HepG2 (cell line): ENCODE results near the gene FRMD4B. TPM values are rescaled to one million over a fixed set of nuclear protein-coding genes. Genes with fewer than 3 reads are reported as not detected.

Experiments used
- ESRRA ChIP-seq: sonication (generic); formaldehyde crosslinking; IDR thresholded peaks from 2 replicates; pipeline ENCODE4 v1.5.1; 2020; ENCODE audit warnings: mild to moderate bottlenecking, low read depth, missing genetic modification reagents
- KDM5A ChIP-seq: fragments of 200-600 bp; sonication (generic); IDR thresholded peaks from 2 replicates; pipeline ENCODE4 v1.7.0; 2018; ENCODE audit warnings: antibody characterized with exemption, mild to moderate bottlenecking, low read length, borderline replicate concordance
- KLF9 ChIP-seq: IDR thresholded peaks from 2 replicates; pipeline ENCODE4 v1.6.1; 2016; ENCODE audit warnings: low read depth
- NFRKB ChIP-seq: fragments of 450-650 bp; IDR thresholded peaks from 2 replicates; pipeline ENCODE4 v1.6.1; 2017
- PAXIP1 ChIP-seq: sonication (generic); formaldehyde crosslinking; conservative IDR thresholded peaks from 2 replicates; pipeline ENCODE4 v1.4.0; 2020; ENCODE audit warnings: mild to moderate bottlenecking, missing genetic modification reagents, moderate library complexity
- SP2 ChIP-seq: sonication (generic); formaldehyde crosslinking; IDR thresholded peaks from 2 replicates; pipeline ENCODE4 v1.5.1; 2020; ENCODE audit warnings: mild to moderate bottlenecking, missing genetic modification reagents
- TEAD3 ChIP-seq: optimal IDR thresholded peaks from 2 replicates; pipeline ENCODE3; 2016; ENCODE audit warnings: borderline replicate concordance
- TRAFD1 ChIP-seq: sonication (generic); formaldehyde crosslinking; IDR thresholded peaks from 2 replicates; pipeline ENCODE4 v1.5.1; 2020; ENCODE audit warnings: missing genetic modification reagents, mild to moderate bottlenecking, borderline replicate concordance
- ZNF660 ChIP-seq: sonication (generic); formaldehyde crosslinking; IDR thresholded peaks from 2 replicates; pipeline ENCODE4 v1.5.1; 2020; ENCODE audit warnings: mild to moderate bottlenecking, low read depth, missing genetic modification reagents, borderline replicate concordance
- ZNF7 ChIP-seq: IDR thresholded peaks from 2 replicates; pipeline ENCODE4 v1.6.1; 2016; ENCODE audit warnings: missing biosample characterization, missing genetic modification reagents
- ZNF746 ChIP-seq: sonication (generic); formaldehyde crosslinking; IDR thresholded peaks from 2 replicates; pipeline ENCODE4 v1.8.0; 2022; ENCODE audit warnings: mild to moderate bottlenecking, missing genetic modification reagents
- polyA plus RNA-seq, 8 experiments: library from polyadenylated mRNA; depleted of rRNA in 3 of 8; stranded (reverse) in 7 of 8; unstranded in 1 of 8; fragments of >200 nt; fragmentation: Illumina TruSeq in 4 of 8; extraction: Trizol in 4 of 8; gene quantifications; 2 replicates each; pipeline versions ENCODE4 v1.2.1 to v1.2.3, GENCODE V29; 2011 to 2016; ENCODE audit warnings: low read depth in 4 of 8, missing spikeins in 1 of 8, mixed read lengths in 1 of 8; ENCODE audit not compliant: insufficient read depth in 1 of 8
- total RNA-seq, 5 experiments: library from RNA; depleted of rRNA; stranded (reverse); fragments of >200 nt; fragmentation: Illumina TruSeq; extraction: Trizol; gene quantifications; 2 replicates each; pipeline ENCODE4 v1.2.3, GENCODE V29; 2016; ENCODE audit warnings: low read depth in 1 of 5
- TF ChIP-seq, protein P1 (sequence below): sonication (generic); formaldehyde crosslinking; conservative IDR thresholded peaks from 2 replicates; pipeline ENCODE4 v1.4.0; 2020; ENCODE audit warnings: missing genetic modification reagents
- TF ChIP-seq, protein P2 (sequence below): sonication (generic); formaldehyde crosslinking; IDR thresholded peaks from 2 replicates; pipeline ENCODE4 v1.5.0; 2020; ENCODE audit warnings: mild to moderate bottlenecking, missing genetic modification reagents, borderline replicate concordance

The FRMD4B gene
- total and polyA plus RNA-seq, 2 of the 13 experiments (the other 11 are each of a cell fraction or from before 2014, with no cell fraction given) = 3.0 to 3.3 TPM

- TF ChIP-seq PAXIP1 (CRISPR knock-in tag) (no peak), SP2 (no peak), ZNF660 (CRISPR knock-in tag) (no peak), TRAFD1 (CRISPR knock-in tag) (no peak), KLF9 (CRISPR knock-in tag) (no peak), ESRRA (no peak), TEAD3 (peak; percentile 27), ZNF7 (CRISPR knock-in tag) (no peak), ZNF746 (CRISPR knock-in tag) (no peak), KDM5A (no peak), NFRKB (no peak)
- TF ChIP-seq, protein P1, sequence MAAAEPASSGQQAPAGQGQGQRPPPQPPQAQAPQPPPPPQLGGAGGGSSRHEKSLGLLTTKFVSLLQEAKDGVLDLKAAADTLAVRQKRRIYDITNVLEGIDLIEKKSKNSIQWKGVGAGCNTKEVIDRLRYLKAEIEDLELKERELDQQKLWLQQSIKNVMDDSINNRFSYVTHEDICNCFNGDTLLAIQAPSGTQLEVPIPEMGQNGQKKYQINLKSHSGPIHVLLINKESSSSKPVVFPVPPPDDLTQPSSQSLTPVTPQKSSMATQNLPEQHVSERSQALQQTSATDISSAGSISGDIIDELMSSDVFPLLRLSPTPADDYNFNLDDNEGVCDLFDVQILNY (CRISPR knock-in tag) = no peak
- TF ChIP-seq, protein P2, sequence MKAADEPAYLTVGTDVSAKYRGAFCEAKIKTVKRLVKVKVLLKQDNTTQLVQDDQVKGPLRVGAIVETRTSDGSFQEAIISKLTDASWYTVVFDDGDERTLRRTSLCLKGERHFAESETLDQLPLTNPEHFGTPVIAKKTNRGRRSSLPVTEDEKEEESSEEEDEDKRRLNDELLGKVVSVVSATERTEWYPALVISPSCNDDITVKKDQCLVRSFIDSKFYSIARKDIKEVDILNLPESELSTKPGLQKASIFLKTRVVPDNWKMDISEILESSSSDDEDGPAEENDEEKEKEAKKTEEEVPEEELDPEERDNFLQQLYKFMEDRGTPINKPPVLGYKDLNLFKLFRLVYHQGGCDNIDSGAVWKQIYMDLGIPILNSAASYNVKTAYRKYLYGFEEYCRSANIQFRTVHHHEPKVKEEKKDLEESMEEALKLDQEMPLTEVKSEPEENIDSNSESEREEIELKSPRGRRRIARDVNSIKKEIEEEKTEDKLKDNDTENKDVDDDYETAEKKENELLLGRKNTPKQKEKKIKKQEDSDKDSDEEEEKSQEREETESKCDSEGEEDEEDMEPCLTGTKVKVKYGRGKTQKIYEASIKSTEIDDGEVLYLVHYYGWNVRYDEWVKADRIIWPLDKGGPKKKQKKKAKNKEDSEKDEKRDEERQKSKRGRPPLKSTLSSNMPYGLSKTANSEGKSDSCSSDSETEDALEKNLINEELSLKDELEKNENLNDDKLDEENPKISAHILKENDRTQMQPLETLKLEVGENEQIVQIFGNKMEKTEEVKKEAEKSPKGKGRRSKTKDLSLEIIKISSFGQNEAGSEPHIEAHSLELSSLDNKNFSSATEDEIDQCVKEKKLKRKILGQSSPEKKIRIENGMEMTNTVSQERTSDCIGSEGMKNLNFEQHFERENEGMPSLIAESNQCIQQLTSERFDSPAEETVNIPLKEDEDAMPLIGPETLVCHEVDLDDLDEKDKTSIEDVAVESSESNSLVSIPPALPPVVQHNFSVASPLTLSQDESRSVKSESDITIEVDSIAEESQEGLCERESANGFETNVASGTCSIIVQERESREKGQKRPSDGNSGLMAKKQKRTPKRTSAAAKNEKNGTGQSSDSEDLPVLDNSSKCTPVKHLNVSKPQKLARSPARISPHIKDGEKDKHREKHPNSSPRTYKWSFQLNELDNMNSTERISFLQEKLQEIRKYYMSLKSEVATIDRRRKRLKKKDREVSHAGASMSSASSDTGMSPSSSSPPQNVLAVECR = no peak
These were observed 79.4 kb downstream of the FRMD4B start (continued) for GRCh38 chr3:69306239-69307185.
